Pancreas (tissue), 10 donors: ENCODE data around the gene SUPT20HL1. TPM values are rescaled to one million over a fixed set of nuclear protein-coding genes. Genes with fewer than 3 reads are reported as not detected.

ENCODE experiments used
- ATAC-seq, 4 donors: fragments of 200-7000 bp; cut with Tn5 transposase; one replicate each; pipeline versions ENCODE4 v1.8.0 to v1.9.1; 2020; ENCODE audit warnings: mild to moderate bottlenecking in 4 of 4, moderate library complexity in 4 of 4
- DNase-seq, 6 donors: peaks; one replicate each; pipeline ENCODE4 v3.0.0-alpha.2; 2020
- FAIRE-seq: peaks from 2 replicates; lab custom pipeline; 2012; peaks lifted over from hg19 to GRCh38; lab: Jason Lieb, UNC
- H3K27ac ChIP-seq, 4 donors: fragments of 200-600 bp; sonication (generic); 1 replicate in 3 of 4; 2 replicates in 1 of 4; pipeline versions ENCODE4 v1.5.0 to v1.8.0; 2020
- H3K27me3 ChIP-seq, 4 donors: fragments of 200-600 bp; one replicate each; pipeline ENCODE4 v1.8.0; 2021
- H3K36me3 ChIP-seq, 3 donors: fragments of 200-600 bp; sonication (generic) in 1 of 3; one replicate each; pipeline versions ENCODE4 v1.5.0 to v1.8.0; 2020 to 2021
- H3K4me1 ChIP-seq, 3 donors: fragments of 200-600 bp; one replicate each; pipeline ENCODE4 v1.8.0; 2021
- H3K4me3 ChIP-seq, 4 donors: fragments of 200-600 bp; sonication (generic) in 2 of 4; one replicate each; pipeline versions ENCODE4 v1.5.0 to v1.8.0; 2020 to 2021
- H3K9me3 ChIP-seq, 4 donors: fragments of 200-600 bp; one replicate each; pipeline ENCODE4 v1.8.0; 2021
- CTCF ChIP-seq, 4 donors: fragments of 200-600 bp; sonication (generic) in 3 of 4; IDR thresholded peaks; one replicate each; pipeline versions ENCODE4 v1.5.0 to v1.8.0; 2021; ENCODE audit warnings: antibody characterized with exemption in 4 of 4
- WGBS, 2 donors: extraction: QIAGEN DNeasy Blood & Tissue Kit; methylation state at CpG; one replicate each; pipeline ENCODE4 v1.1.7; 2013; 5-methylcytosine and 5-hydroxymethylcytosine counted together
- intact Hi-C, 3 donors: fragments of 100-400 bp; cut with DNase I; formaldehyde crosslinking; loops; one replicate each; pipeline versions ENCODE4 v1.11.1 to v1.14.2; 2022
- polyA plus RNA-seq, 2 donors: library from polyadenylated mRNA; stranded (reverse); fragments of 200-250 nt; gene quantifications; one replicate each; pipeline ENCODE4 v1.2.3, GENCODE V29; 2013
- total RNA-seq, 6 donors: library from RNA; stranded (reverse); fragmentation: NEBNext Ultra II Directional in 4 of 6; extraction: Animal tissue kit (Norgen Biotek cat#: 25700) in 4 of 6; gene quantifications; one replicate each; pipeline versions ENCODE4 v1.2.1 to v1.2.4, GENCODE V29; 2021 to 2023
- donor health status: healthy with polysubstance abuse.
- donor health status: DM: no; HTN: no; CAD: no; lungs with moderate emphysema.
- donor health status: DM: no; HTN: no; CAD: no.
- donor health status: control.
- donor health status: control.
- donor health status: Bipolar disorder and iron deficiency.
- donor health status: DM: yes; HTN: yes; CAD: no.
- donor health status: DM: no; HTN: no; CAD: no.
- donor health status: DM: no; HTN: no; CAD: no.
- donor health status: DM: yes; HTN: yes; CAD: no.

SUPT20HL1 gene
- total and polyA plus RNA-seq, 8 donors = not detected

GRCh38 chrX:24317567-24317966, 42.9 kb upstream of the SUPT20HL1 start:
- FAIRE-seq (no peak), ATAC-seq (no peak), DNase-seq (no peak)
- Histone ChIP-seq H3K27ac (no peak overlapping the region), H3K27me3 (no peaks in the 10 kb centered on the region), H3K9me3 (no peaks in the 10 kb centered on the region), H3K4me1 (no peaks in the 10 kb centered on the region), H3K36me3 (no peaks in the 10 kb centered on the region), H3K4me3 (no peak overlapping the region)
- no peak for TF ChIP-seq CTCF (IDR thresholded peaks at IDR 0.05)
- intact Hi-C loops = no loop called here
- WGBS, 2 donors = 9 to 11% methylated on average over 1 of the region's 1 CpG

GRCh38 chrX:24321741-24322395, 38.6 kb upstream of the SUPT20HL1 start:
- Histone ChIP-seq H3K4me1 (no peaks in the 10 kb centered on the region), H3K27ac (no peak overlapping the region), H3K27me3 (peaks cover 0 to 8% (median 0%) of the 10 kb centered on the region in 4 donors), H3K36me3 (no peaks in the 10 kb centered on the region), H3K4me3 (no peak overlapping the region), H3K9me3 (no peaks in the 10 kb centered on the region)
- 64 to 87% methylated on average over 4 of the region's 4 CpGs for WGBS, 2 donors
- no peak for TF ChIP-seq CTCF (IDR thresholded peaks at IDR 0.05)
- FAIRE-seq = no peak
- no peak for ATAC-seq
- no peak for DNase-seq
- intact Hi-C loops = no loop called here

GRCh38 chrX:24325231-24325630, 35.2 kb upstream of the SUPT20HL1 start:
- no peak for ATAC-seq
- no peaks in the 10 kb centered on the region for H3K4me1 ChIP-seq
- FAIRE-seq = no peak
- no peaks in the 10 kb centered on the region for H3K36me3 ChIP-seq
- no peak for DNase-seq
- peaks cover 0 to 12% (median 0%) of the 10 kb centered on the region in 4 donors for H3K27me3 ChIP-seq
- 93 to 96% methylated on average over 1 of the region's 1 CpG for WGBS, 2 donors
- no peak overlapping the region for H3K4me3 ChIP-seq
- TF ChIP-seq CTCF (IDR thresholded peaks at IDR 0.05) = no peak
- H3K27ac ChIP-seq = no peak overlapping the region
- intact Hi-C loops = no loop called here
- no peaks in the 10 kb centered on the region for H3K9me3 ChIP-seq

- no peak for ATAC-seq
- Histone ChIP-seq H3K27me3 (peaks cover 0 to 4% (median 0%) of the 10 kb centered on the region in 4 donors), H3K4me1 (no peaks in the 10 kb centered on the region), H3K36me3 (no peaks in the 10 kb centered on the region), H3K27ac (no peak overlapping the region), H3K4me3 (no peak overlapping the region), H3K9me3 (no peaks in the 10 kb centered on the region)
- DNase-seq = no peak
- no peak for FAIRE-seq
- WGBS, 2 donors = 67 to 80% methylated on average over 4 of the region's 4 CpGs
- TF ChIP-seq CTCF (IDR thresholded peaks at IDR 0.05) = no peak
- intact Hi-C loops = no loop called here
Observed at GRCh38 chrX:24332878-24333277, 27.6 kb upstream of the SUPT20HL1 start.

GRCh38 chrX:24333371-24333770, 27.1 kb upstream of the SUPT20HL1 start:
- ATAC-seq (no peak), FAIRE-seq (no peak), DNase-seq (no peak)
- H3K27ac ChIP-seq = no peak overlapping the region
- no peaks in the 10 kb centered on the region for H3K9me3 ChIP-seq
- H3K4me1 ChIP-seq = no peaks in the 10 kb centered on the region
- 70 to 81% methylated on average over 1 of the region's 1 CpG for WGBS, 2 donors
- TF ChIP-seq CTCF (IDR thresholded peaks at IDR 0.05) = no peak
- H3K36me3 ChIP-seq = no peaks in the 10 kb centered on the region
- intact Hi-C loops = no loop called here
- H3K4me3 ChIP-seq = no peak overlapping the region
- peaks cover 0 to 4% (median 0%) of the 10 kb centered on the region in 4 donors for H3K27me3 ChIP-seq
